Measurements from ENCODE around the gene ATP8A1. TPM values are rescaled to one million over a fixed set of nuclear protein-coding genes. Genes with fewer than 3 reads are reported as not detected.
A peak's percentile ranks its signal among the peaks of the same experiment; 100 is the strongest.

ATP8A1 gene
- total and polyA plus RNA-seq, 10 donors, result 14.4 to 87.0 (median 42.1) TPM

- Histone ChIP-seq H3K9me3 (no peaks in the 10 kb centered on the region), H3K4me1 (peaks cover 16 to 87% (median 53%) of the 10 kb centered on the region in 6 donors), H3K36me3 (peaks cover 0 to under 1% (median 0%) of the 10 kb centered on the region in 6 donors), H3K27ac (peak overlapping the region in 7 of 8 donors; percentile 22 to 82 (median 64)), H3K27me3 (replicated peaks in 1 of 7) (no peaks in the 10 kb centered on the region), H3K4me3 (no peak overlapping the region)
- WGBS, 5 donors, result 75 to 90% (median 85%) methylated on average over 4 of the region's 4 CpGs
- TF ChIP-seq POLR2A (IDR thresholded peaks at IDR 0.05), result no peak
- no peak for TF ChIP-seq POLR2AphosphoS5 (IDR thresholded peaks at IDR 0.05)
- TF ChIP-seq CTCF (IDR thresholded peaks at IDR 0.05 in 8 of 11, conservative IDR thresholded peaks at IDR 0.05 in 3 of 11), result no peak
- no peak for DNase-seq
- intact Hi-C loops (cut with DNase I; ENCODE audit: low total_unique reads), result no loop called here
Observed at GRCh38 chr4:42628740-42629139, 28.2 kb downstream of the ATP8A1 start.

GRCh38 chr4:42627885-42628646 is 28.8 kb downstream of the ATP8A1 start:
- no peaks in the 10 kb centered on the region for H3K27me3 ChIP-seq (replicated peaks in 1 of 7)
- peaks cover 0 to 6% (median 0%) of the 10 kb centered on the region in 8 donors for H3K9me3 ChIP-seq
- peaks cover 16 to 85% (median 46%) of the 10 kb centered on the region in 6 donors for H3K4me1 ChIP-seq
- TF ChIP-seq CTCF (IDR thresholded peaks at IDR 0.05 in 8 of 11, conservative IDR thresholded peaks at IDR 0.05 in 3 of 11) (no peak), POLR2AphosphoS5 (IDR thresholded peaks at IDR 0.05) (peak; percentile 58 to 83 (median 78)), POLR2A (IDR thresholded peaks at IDR 0.05) (peak in 1 of 3 donors; percentile 10)
- 19 to 49% (median 33%) methylated on average over 9 of the region's 9 CpGs for WGBS, 5 donors
- peaks cover 0 to 8% (median 0%) of the 10 kb centered on the region in 6 donors for H3K36me3 ChIP-seq
- no peak overlapping the region for H3K4me3 ChIP-seq
- peak; percentile 90 for DNase-seq
- peak overlapping the region; percentile 22 to 82 (median 48) for H3K27ac ChIP-seq
- intact Hi-C loops (cut with DNase I; ENCODE audit: low total_unique reads), result no loop called here

GRCh38 chr4:42626629-42627146 is 30.2 kb downstream of the ATP8A1 start:
- Histone ChIP-seq H3K27ac (peak overlapping the region in 4 of 8 donors; percentile 22 to 82 (median 73)), H3K27me3 (replicated peaks in 1 of 7) (no peaks in the 10 kb centered on the region), H3K9me3 (peaks cover 0 to 7% (median 0%) of the 10 kb centered on the region in 8 donors), H3K36me3 (peaks cover 0 to 9% (median 0%) of the 10 kb centered on the region in 6 donors), H3K4me1 (peaks cover 16 to 71% (median 37%) of the 10 kb centered on the region in 6 donors), H3K4me3 (no peak overlapping the region)
- WGBS, 5 donors, result 85 to 99% (median 95%) methylated on average over 4 of the region's 4 CpGs
- no peak for TF ChIP-seq POLR2A (IDR thresholded peaks at IDR 0.05)
- no peak for TF ChIP-seq POLR2AphosphoS5 (IDR thresholded peaks at IDR 0.05)
- no peak for TF ChIP-seq CTCF (IDR thresholded peaks at IDR 0.05 in 8 of 11, conservative IDR thresholded peaks at IDR 0.05 in 3 of 11)
- DNase-seq, result no peak
- intact Hi-C loops (cut with DNase I; ENCODE audit: low total_unique reads), result no loop called here

GRCh38 chr4:42625329-42625728 is 31.6 kb downstream of the ATP8A1 start:
- H3K36me3 ChIP-seq, result peaks cover 0 to 18% (median 0%) of the 10 kb centered on the region in 6 donors
- H3K27ac ChIP-seq, result no peak overlapping the region
- no peaks in the 10 kb centered on the region for H3K27me3 ChIP-seq (replicated peaks in 1 of 7)
- intact Hi-C loops (cut with DNase I; ENCODE audit: low total_unique reads), result no loop called here
- WGBS, 5 donors, result 83 to 95% (median 93%) methylated on average over 4 of the region's 4 CpGs
- no peak for DNase-seq
- no peak overlapping the region for H3K4me3 ChIP-seq
- H3K9me3 ChIP-seq, result peaks cover 0 to 7% (median 0%) of the 10 kb centered on the region in 8 donors
- peaks cover 16 to 57% (median 37%) of the 10 kb centered on the region in 6 donors for H3K4me1 ChIP-seq
- TF ChIP-seq CTCF (IDR thresholded peaks at IDR 0.05 in 8 of 11, conservative IDR thresholded peaks at IDR 0.05 in 3 of 11), result no peak
- TF ChIP-seq POLR2AphosphoS5 (IDR thresholded peaks at IDR 0.05), result no peak
- no peak for TF ChIP-seq POLR2A (IDR thresholded peaks at IDR 0.05)
